ENCODE results near the gene RAI14. TPM values are rescaled to one million over a fixed set of nuclear protein-coding genes. Genes with fewer than 3 reads are reported as not detected.

RAI14 gene
- total RNA-seq, 1 donor from 2014 or later: 92.7 TPM

- DNase-seq (ENCODE audit: low read depth, low spot score): no peak
- Mint-ChIP-seq H3K27ac (ENCODE audit: unreplicated experiment) (no peak overlapping the region), H3K9me3 (no peaks in the 10 kb centered on the region), H3K4me1 (peaks cover 5% of the 10 kb centered on the region), H3K27me3 (ENCODE audit: low read depth) (peaks cover 2% of the 10 kb centered on the region), H3K4me3 (no peak overlapping the region), H3K36me3 (ENCODE audit: low read depth) (no peaks in the 10 kb centered on the region)
- no peak for TF ChIP-seq CTCF (conservative IDR thresholded peaks at IDR 0.05)
These were observed 34.1 kb upstream of the RAI14 start for GRCh38 chr5:34622098-34622400.

GRCh38 chr5:34624691-34625090, 31.4 kb upstream of the RAI14 start:
- Mint-ChIP-seq H3K27me3 (ENCODE audit: low read depth) (no peaks in the 10 kb centered on the region), H3K4me3 (no peak overlapping the region), H3K36me3 (ENCODE audit: low read depth) (no peaks in the 10 kb centered on the region), H3K4me1 (peaks cover 13% of the 10 kb centered on the region), H3K27ac (ENCODE audit: unreplicated experiment) (no peak overlapping the region), H3K9me3 (no peaks in the 10 kb centered on the region)
- no peak for DNase-seq (ENCODE audit: low read depth, low spot score)
- no peak for TF ChIP-seq CTCF (conservative IDR thresholded peaks at IDR 0.05)

- H3K27me3 Mint-ChIP-seq (ENCODE audit: low read depth): no peaks in the 10 kb centered on the region
- peaks cover 8% of the 10 kb centered on the region for H3K4me1 Mint-ChIP-seq
- no peak overlapping the region for H3K27ac Mint-ChIP-seq (ENCODE audit: unreplicated experiment)
- H3K36me3 Mint-ChIP-seq (ENCODE audit: low read depth): no peaks in the 10 kb centered on the region
- DNase-seq (ENCODE audit: low read depth, low spot score): no peak
- H3K4me3 Mint-ChIP-seq: no peak overlapping the region
- H3K9me3 Mint-ChIP-seq: no peaks in the 10 kb centered on the region
- TF ChIP-seq CTCF (conservative IDR thresholded peaks at IDR 0.05): no peak
These were observed 30.9 kb upstream of the RAI14 start for GRCh38 chr5:34625246-34625645.

GRCh38 chr5:34626036-34626435, 30.1 kb upstream of the RAI14 start:
- Mint-ChIP-seq H3K27me3 (ENCODE audit: low read depth) (no peaks in the 10 kb centered on the region), H3K9me3 (no peaks in the 10 kb centered on the region), H3K4me1 (peaks cover 8% of the 10 kb centered on the region), H3K36me3 (ENCODE audit: low read depth) (no peaks in the 10 kb centered on the region), H3K27ac (ENCODE audit: unreplicated experiment) (no peak overlapping the region), H3K4me3 (no peak overlapping the region)
- no peak for TF ChIP-seq CTCF (conservative IDR thresholded peaks at IDR 0.05)
- no peak for DNase-seq (ENCODE audit: low read depth, low spot score)

- TF ChIP-seq CTCF (conservative IDR thresholded peaks at IDR 0.05): no peak
- Mint-ChIP-seq H3K27ac (ENCODE audit: unreplicated experiment) (no peak overlapping the region), H3K36me3 (ENCODE audit: low read depth) (no peaks in the 10 kb centered on the region), H3K9me3 (no peaks in the 10 kb centered on the region), H3K27me3 (ENCODE audit: low read depth) (no peaks in the 10 kb centered on the region), H3K4me3 (no peak overlapping the region), H3K4me1 (peaks cover 8% of the 10 kb centered on the region)
- no peak for DNase-seq (ENCODE audit: low read depth, low spot score)
These were observed 29.4 kb upstream of the RAI14 start for GRCh38 chr5:34626751-34627150.

GRCh38 chr5:34627794-34628193, 28.3 kb upstream of the RAI14 start:
- H3K27ac Mint-ChIP-seq (ENCODE audit: unreplicated experiment): no peak overlapping the region

More at GRCh38 chr5:34627794-34628193, 28.3 kb upstream of the RAI14 start:
- H3K4me3 Mint-ChIP-seq: no peak overlapping the region
- H3K9me3 Mint-ChIP-seq: no peaks in the 10 kb centered on the region
- TF ChIP-seq CTCF (conservative IDR thresholded peaks at IDR 0.05): no peak
- no peaks in the 10 kb centered on the region for H3K36me3 Mint-ChIP-seq (ENCODE audit: low read depth)
- H3K4me1 Mint-ChIP-seq: peaks cover 9% of the 10 kb centered on the region
- H3K27me3 Mint-ChIP-seq (ENCODE audit: low read depth): no peaks in the 10 kb centered on the region
- DNase-seq (ENCODE audit: low read depth, low spot score): no peak

All from neural crest cell (in vitro differentiated cells).